Measurements from ENCODE around the gene SLC25A22.

Gene SLC25A22

GRCh38 chr11:804599-804964, 6.5 kb upstream of the SLC25A22 start:
- no peak for DNase-seq (ENCODE audit: extremely low read depth in 1 of 2, low read depth in 1 of 2)

GRCh38 chr11:803770-804598, 5.9 kb upstream of the SLC25A22 start:
- DNase-seq (ENCODE audit: extremely low read depth in 1 of 2, low read depth in 1 of 2): no peak

DNA sequence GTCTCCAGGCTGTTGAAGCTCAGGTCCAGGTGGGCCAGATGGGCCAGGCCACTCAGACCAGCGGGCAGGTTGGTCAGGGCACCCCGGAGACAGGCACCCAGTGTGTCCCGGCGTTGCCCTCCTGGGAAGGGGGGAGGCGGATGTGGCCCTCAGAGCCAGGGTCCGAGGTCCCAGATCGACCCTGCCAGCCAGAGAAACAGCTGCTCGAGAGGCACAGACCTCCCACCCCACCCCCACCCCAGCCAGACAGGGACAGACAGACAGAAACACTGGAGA, 5.3 kb upstream of the SLC25A22 start:
- DNase-seq (ENCODE audit: extremely low read depth in 1 of 2, low read depth in 1 of 2): no peak

GRCh38 chr11:802693-803466, 4.8 kb upstream of the SLC25A22 start:
- no peak for DNase-seq (ENCODE audit: extremely low read depth in 1 of 2, low read depth in 1 of 2)

DNA sequence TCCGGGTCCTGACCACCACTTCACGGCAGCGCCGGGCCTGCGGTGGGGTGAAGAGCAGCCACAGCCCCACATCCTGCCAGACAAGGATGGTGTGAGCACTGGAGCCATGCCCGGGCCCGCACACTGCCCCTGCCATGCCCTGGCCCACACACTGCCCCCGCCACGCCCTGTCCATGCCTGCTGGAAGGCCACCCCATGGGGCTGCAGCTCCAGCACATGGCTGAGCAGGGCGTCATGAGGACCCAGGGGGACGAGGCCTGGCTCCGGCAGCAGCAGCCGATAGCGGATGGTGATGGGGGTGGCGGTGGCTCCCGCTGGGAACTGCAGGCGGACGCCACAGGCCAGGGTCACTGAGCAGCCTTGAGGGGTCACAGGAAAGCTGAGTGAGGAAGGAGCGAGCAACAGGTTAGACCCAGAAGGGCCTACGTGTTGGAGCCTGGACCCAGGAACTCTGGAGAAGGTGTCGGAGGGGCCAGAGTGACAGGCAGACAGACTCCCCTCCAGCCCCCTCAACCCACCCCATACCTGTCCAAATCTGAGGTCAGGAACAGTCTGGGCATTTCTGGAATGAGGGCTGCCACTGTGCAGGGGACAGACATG, 4.0 kb upstream of the SLC25A22 start:
- no peak for DNase-seq (ENCODE audit: extremely low read depth in 1 of 2, low read depth in 1 of 2)

GRCh38 chr11:801097-801780, 3.2 kb upstream of the SLC25A22 start:
- DNase-seq (ENCODE audit: extremely low read depth in 1 of 2, low read depth in 1 of 2): no peak

- no peak for DNase-seq (ENCODE audit: extremely low read depth in 1 of 2, low read depth in 1 of 2)
Observed at GRCh38 chr11:800473-800872, 2.4 kb upstream of the SLC25A22 start.

GRCh38 chr11:799641-800316, 1.7 kb upstream of the SLC25A22 start:
- no peak for DNase-seq (ENCODE audit: extremely low read depth in 1 of 2, low read depth in 1 of 2)

DNA sequence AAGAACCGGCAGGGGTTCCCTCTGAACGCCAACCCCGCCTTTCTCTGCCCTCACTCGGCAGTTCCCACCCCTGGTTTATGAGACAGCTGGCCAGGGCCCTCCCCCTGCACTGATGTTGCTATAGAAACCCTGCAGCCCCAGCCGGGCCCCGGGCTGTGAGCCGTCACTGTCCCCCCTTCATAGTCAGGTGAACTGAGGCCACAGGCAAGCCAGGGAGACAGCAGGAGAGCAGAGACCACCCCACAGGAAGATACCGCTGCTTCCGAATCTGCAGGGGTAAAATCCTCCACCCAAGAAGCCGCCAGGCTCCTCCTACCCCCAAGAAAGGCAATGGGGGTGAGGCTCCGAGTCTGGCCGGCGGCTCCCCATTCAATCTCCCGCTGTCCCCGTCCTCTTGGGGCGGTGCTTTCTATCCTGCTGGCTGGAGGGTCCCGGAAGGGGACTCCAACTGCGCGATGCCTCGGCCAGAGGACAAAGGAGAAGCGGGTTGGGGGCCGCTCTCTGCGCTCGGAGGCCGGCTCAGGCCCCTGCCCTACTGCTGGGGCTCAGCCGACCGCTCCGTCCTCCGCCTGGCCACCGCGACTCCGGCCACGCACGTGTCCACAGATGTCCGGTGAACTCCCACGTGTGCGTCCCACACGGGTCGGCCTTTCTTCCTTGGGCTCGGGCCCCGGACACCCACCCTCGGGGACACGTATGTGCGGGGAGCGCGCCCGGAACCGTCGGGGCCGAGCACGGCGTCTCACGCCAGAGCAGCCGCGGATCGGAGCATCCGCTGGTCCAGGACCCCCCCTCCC, 587 bp downstream of the SLC25A22 start:
- peak; percentile 69 to 82 for DNase-seq (ENCODE audit: extremely low read depth in 1 of 2, low read depth in 1 of 2)

GRCh38 chr11:796565-797295, 1.4 kb downstream of the SLC25A22 start:
- DNase-seq (ENCODE audit: extremely low read depth in 1 of 2, low read depth in 1 of 2): no peak

DNA sequence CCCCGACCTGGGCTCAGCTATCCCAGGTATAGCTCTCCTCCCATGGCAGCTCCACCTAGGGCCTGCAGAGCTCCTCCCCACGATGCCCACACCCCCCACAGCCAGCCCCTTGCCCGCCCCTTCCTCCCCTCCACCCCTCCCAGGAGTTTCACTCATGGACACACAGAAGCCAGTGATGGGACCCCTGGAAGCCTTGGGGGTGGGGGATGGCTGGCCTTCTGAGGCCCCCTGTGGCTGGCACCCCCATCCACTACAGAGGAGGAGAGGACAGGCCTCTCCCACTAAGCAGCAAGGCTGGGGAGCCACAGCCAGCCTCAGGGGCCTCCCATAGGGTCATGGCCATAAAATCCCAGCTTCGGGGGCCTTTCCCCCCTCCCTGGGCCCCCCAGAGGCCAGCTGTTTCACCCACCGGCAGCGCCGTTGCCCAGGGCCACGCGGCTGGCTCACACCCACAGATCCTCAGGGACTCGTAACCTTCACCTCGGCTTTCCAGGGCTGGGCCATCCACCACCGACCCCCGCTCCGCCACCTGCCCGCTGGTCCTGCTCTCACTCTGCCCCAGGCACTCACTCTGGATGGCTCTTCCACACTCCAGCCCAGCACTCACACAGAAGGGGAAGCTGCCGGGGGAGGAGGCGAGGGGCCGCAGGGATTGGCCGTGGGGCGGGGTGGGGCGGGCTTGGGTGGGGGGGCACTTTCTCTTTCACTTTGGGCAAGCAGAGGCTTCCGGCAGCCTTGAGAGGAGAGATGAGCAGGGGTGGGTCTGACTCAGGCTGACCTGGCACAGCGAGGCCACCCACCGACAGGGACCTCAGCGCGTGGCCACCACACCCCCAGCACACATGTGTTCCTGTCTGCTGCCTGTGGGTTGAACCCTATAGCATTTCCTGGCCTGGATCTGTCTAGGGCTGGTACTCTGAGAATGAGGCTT, 2.2 kb downstream of the SLC25A22 start:
- DNase-seq (ENCODE audit: extremely low read depth in 1 of 2, low read depth in 1 of 2): peak; percentile 75 to 89

- DNase-seq (ENCODE audit: extremely low read depth in 1 of 2, low read depth in 1 of 2): no peak
Observed at GRCh38 chr11:794766-795633, 3.1 kb downstream of the SLC25A22 start.

DNA sequence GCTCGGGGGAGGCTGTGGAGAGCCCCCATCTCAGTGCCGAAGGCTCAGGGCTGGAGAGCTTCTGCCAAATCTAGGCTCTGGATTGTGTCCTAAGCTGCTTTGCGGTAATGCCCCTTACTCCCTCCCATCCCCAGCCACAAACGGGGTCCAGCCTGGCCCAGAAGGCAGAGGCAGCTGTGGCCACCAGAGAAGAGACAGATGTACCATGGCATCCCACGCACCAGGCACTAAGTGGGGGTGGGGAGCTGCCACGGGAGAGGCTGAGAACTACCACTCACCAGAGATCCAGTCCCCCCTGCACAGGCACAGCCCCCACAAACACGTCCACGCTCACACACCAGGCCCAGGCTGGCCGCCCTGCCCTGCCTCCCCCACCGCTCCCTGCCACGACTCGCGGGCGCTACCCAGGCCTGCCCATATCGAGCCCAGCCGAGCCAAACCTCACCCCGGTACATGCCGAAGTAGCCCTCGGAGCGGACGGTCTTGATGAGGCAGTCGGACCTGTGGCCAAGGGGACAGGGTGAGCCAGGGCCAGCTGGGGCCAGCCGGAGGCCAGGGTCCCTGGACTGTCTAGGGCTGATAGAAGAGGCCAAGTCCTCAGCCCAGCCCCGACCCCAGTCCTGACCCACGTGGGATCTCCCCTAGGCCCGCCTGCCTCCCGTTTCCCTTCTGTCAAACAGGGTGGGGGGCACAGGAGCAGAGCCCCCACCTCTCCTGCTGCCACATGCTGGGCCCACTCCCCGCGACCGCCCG, 3.9 kb downstream of the SLC25A22 start:
- DNase-seq (ENCODE audit: extremely low read depth in 1 of 2, low read depth in 1 of 2): no peak

DNA sequence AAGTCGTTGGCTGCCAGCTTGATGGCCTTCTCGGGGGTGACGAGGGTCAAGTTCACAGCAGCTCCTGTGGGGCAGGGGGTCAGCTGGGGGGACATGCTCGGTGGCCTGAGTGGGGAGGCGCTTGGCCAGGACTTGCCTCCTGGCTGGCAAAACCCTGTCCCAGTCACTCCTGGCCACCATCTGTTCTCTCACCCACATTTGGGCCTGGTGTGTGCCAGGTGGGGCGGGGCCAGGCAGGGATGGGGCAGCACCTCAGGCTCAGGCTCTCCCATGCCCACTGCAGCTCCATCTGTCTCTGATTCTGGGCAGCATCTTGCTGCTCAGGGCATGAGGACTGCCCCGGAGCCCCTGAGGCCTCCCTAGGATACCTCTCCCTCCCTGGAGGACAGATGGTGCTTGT, 4.5 kb downstream of the SLC25A22 start:
- DNase-seq (ENCODE audit: extremely low read depth in 1 of 2, low read depth in 1 of 2): no peak

DNA sequence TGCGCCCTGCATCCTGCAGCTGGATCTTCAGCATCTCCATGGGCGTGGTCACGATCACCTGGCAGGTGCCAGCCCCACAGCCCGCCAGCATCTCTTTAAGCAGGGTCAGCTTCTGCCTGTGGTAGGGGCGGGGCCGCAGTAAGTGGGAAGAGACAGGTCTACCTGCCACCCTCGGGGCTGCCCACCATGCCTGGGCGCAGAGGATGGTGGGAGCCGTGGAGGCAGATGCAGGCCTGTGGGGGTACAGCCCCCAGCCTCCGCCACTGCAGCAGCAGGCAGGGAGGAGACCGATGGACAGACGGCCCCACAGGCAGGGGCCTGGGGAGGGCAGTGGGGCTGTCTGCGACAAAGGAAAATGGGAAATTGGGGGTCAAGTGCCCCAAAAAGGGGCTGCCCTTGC, 5.2 kb downstream of the SLC25A22 start:
- DNase-seq (ENCODE audit: extremely low read depth in 1 of 2, low read depth in 1 of 2): no peak

GRCh38 chr11:792535-792821, 5.6 kb downstream of the SLC25A22 start:
- DNase-seq (ENCODE audit: extremely low read depth in 1 of 2, low read depth in 1 of 2): no peak

Data from stimulated activated CD8-positive, alpha-beta memory T cell treated with anti-CD3 and anti-CD28 coated beads, Interleukin-7, amount 100 ng/mL, for 48 hours (primary cell).